Natural killer cell treated with Interleukin-12 subunit alpha and Interleukin-12 subunit beta and Interleukin-15 and Interleukin-18, amount 100 ng/mL, for 72 hours (primary cell): ENCODE data around the gene GANAB. TPM values are rescaled to one million over a fixed set of nuclear protein-coding genes. Genes with fewer than 3 reads are reported as not detected.

Experiments used
- ATAC-seq, 2 donors: fragments of 150-1000 bp; cut with Tn5 transposase in 1 of 2; sonication (Bioruptor Pico), chemical (Tn5 transposase) in 1 of 2; 2 replicates each; pipeline ENCODE4 v1.10.0; 2021
- DNase-seq: peaks from one replicate; pipeline ENCODE4 v3.0.0; 2022; ENCODE audit warnings: low spot score
- H3K27ac Mint-ChIP-seq, 2 donors: 1 replicate in 1 of 2; 2 replicates in 1 of 2; pipeline ENCODE4 v1.8.0; 2022; ENCODE audit warnings: mixed read lengths in 2 of 2, mild to moderate bottlenecking in 1 of 2, moderate library complexity in 1 of 2
- H3K27me3 Mint-ChIP-seq, 2 donors: 1 replicate in 1 of 2; 2 replicates in 1 of 2; pipeline ENCODE4 v1.8.0; 2022; ENCODE audit warnings: mixed read lengths in 2 of 2
- H3K36me3 Mint-ChIP-seq: one replicate; pipeline ENCODE4 v1.8.0; 2022; ENCODE audit warnings: mixed read lengths
- H3K4me1 Mint-ChIP-seq, 2 donors: 1 replicate in 1 of 2; 2 replicates in 1 of 2; pipeline ENCODE4 v1.8.0; 2022; ENCODE audit warnings: low read depth in 2 of 2, mixed read lengths in 2 of 2, mild to moderate bottlenecking in 1 of 2
- H3K4me3 Mint-ChIP-seq: one replicate; pipeline ENCODE4 v1.8.0; 2022; ENCODE audit warnings: mixed read lengths
- H3K9me3 Mint-ChIP-seq: 2 replicates; pipeline ENCODE4 v1.8.0; 2022; ENCODE audit warnings: mixed read lengths
- total RNA-seq, 2 donors: library from RNA; stranded (reverse); gene quantifications; one replicate each; pipeline ENCODE4 v1.2.3, GENCODE V29; 2022

GANAB gene
- total RNA-seq, 2 donors from 2014 or later, result 269 to 297 TPM

DNA sequence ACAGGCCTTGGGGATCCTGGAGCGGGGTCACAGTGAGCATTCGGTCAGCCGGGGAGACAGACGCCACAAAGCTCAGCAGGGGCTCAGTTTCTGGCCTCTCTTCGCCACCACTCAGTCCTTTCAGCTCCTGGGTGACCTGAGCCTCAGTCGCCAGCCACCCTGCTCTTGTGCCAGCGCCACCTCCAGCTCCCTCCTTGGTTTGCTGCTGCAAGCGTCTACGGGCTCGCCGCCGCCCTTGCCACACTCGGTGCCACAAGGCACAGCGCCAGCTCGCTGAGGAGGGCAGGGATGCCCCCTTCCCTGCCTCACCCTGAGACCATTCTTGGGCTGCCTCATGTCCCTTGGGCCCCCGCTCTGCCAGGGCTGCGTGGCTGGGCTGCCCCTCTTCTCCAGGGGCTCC, 71.3 kb downstream of the GANAB start:
- no peaks in the 10 kb centered on the region for H3K9me3 Mint-ChIP-seq
- H3K36me3 Mint-ChIP-seq, result peaks cover 38% of the 10 kb centered on the region
- ATAC-seq (no peak), DNase-seq (no peak)
- peak overlapping the region; percentile 97 to 98 for H3K27ac Mint-ChIP-seq
- H3K4me3 Mint-ChIP-seq, result peak overlapping the region; percentile 97
- peaks cover 43 to 47% of the 10 kb centered on the region in 2 donors for H3K4me1 Mint-ChIP-seq
- H3K27me3 Mint-ChIP-seq, result no peaks in the 10 kb centered on the region

Other genes starting within 250 kb of the GANAB start
- not detected for gene SCGB1A1, start 227.6 kb downstream of the GANAB start, total RNA-seq
- gene AHNAK, start 99.8 kb downstream of the GANAB start, total RNA-seq, result 10 to 100 TPM; 49.2 to 60.0 TPM
- 1,000 to 10,000 TPM in 1 of 2 donors, 100 to 1,000 TPM in 1; 898 to 1,016 TPM for gene EEF1G, start 72.7 kb downstream of the GANAB start, total RNA-seq
- gene TUT1, start 55.1 kb downstream of the GANAB start, total RNA-seq, result 10 to 100 TPM; 24.1 to 35.7 TPM
- gene MTA2, start 44.7 kb downstream of the GANAB start, total RNA-seq, result 100 to 1,000 TPM; 234 to 259 TPM
- gene EML3, start 33.8 kb downstream of the GANAB start, total RNA-seq, result 100 to 1,000 TPM; 122 to 205 TPM
- 1 to 10 TPM; 4.5 to 4.6 TPM for gene ROM1, start 33.4 kb downstream of the GANAB start, total RNA-seq
- 10 to 100 TPM; 72.8 to 98.7 TPM for gene B3GAT3, start 24.6 kb downstream of the GANAB start, total RNA-seq
- gene INTS5, start 6.7 kb upstream of the GANAB start, total RNA-seq, result 10 to 100 TPM; 33.2 to 42.3 TPM
- 100 to 1,000 TPM; 131 to 149 TPM for gene C11orf98, start 18.6 kb upstream of the GANAB start, total RNA-seq
- 100 to 1,000 TPM in 1 of 2 donors, 10 to 100 TPM in 1; 30.0 to 121 TPM for gene CSKMT, start 18.7 kb upstream of the GANAB start, total RNA-seq
- 1 to 10 TPM; 6.1 to 8.8 TPM for gene UQCC3, start 25.1 kb upstream of the GANAB start, total RNA-seq
- 10 to 100 TPM; 20.9 to 33.7 TPM for gene LBHD1, start 25.7 kb upstream of the GANAB start, total RNA-seq
- gene UBXN1, start 32.5 kb upstream of the GANAB start, total RNA-seq, result 100 to 1,000 TPM in 1 of 2 donors, 10 to 100 TPM in 1; 91.1 to 124 TPM
- under 1 TPM; 0.36 to 0.52 TPM for gene LRRN4CL, start 42.9 kb upstream of the GANAB start, total RNA-seq
- 10 to 100 TPM; 18.7 to 38.3 TPM for gene BSCL2, start 60.8 kb upstream of the GANAB start, total RNA-seq
- gene GNG3, start 61.1 kb upstream of the GANAB start, total RNA-seq, result not detected
- 10 to 100 TPM; 54.6 to 55.5 TPM for gene HNRNPUL2, start 80.8 kb upstream of the GANAB start, total RNA-seq
- 10 to 100 TPM; 36.8 to 39.4 TPM for gene TTC9C, start 81.9 kb upstream of the GANAB start, total RNA-seq
- gene ZBTB3, start 107.5 kb upstream of the GANAB start, total RNA-seq, result 1 to 10 TPM; 6.5 to 8.1 TPM
- 100 to 1,000 TPM in 1 of 2 donors, 10 to 100 TPM in 1; 93.3 to 127 TPM for gene POLR2G, start 115.0 kb upstream of the GANAB start, total RNA-seq
- 10 to 100 TPM; 13.9 to 34.1 TPM for gene TAF6L, start 124.8 kb upstream of the GANAB start, total RNA-seq
- gene TMEM179B, start 140.8 kb upstream of the GANAB start, total RNA-seq, result 10 to 100 TPM; 30.5 to 31.1 TPM
- 10 to 100 TPM; 13.0 to 20.1 TPM for gene TMEM223, start 145.4 kb upstream of the GANAB start, total RNA-seq
- gene NXF1, start 158.8 kb upstream of the GANAB start, total RNA-seq, result 100 to 1,000 TPM; 108 to 145 TPM
- 10 to 100 TPM; 32.0 to 53.4 TPM for gene STX5, start 185.4 kb upstream of the GANAB start, total RNA-seq
- gene TEX54, start 186.2 kb upstream of the GANAB start, total RNA-seq, result 1 to 10 TPM in 1 of 2 donors, not detected in 1; 1.0 TPM
- gene WDR74, start 193.0 kb upstream of the GANAB start, total RNA-seq, result 100 to 1,000 TPM in 1 of 2 donors, 10 to 100 TPM in 1; 90.4 to 136 TPM
- gene SLC3A2, start 234.3 kb upstream of the GANAB start, total RNA-seq, result 100 to 1,000 TPM; 234 to 307 TPM